Dedifferentiated amniotic fluid mesenchymal stem cell (primary cell): ENCODE results near the gene PXN.
"Not testable (repeated sequence)": the region's sequence is repeated elsewhere in the genome, so short reads cannot be mapped to it uniquely, and the experiment has no call there.

ENCODE experiments used
- DNase-seq: peaks from one replicate; pipeline ENCODE4 v3.0.0-alpha.2; 2016; ENCODE audit errors: extremely low spot score

Gene PXN

DNA sequence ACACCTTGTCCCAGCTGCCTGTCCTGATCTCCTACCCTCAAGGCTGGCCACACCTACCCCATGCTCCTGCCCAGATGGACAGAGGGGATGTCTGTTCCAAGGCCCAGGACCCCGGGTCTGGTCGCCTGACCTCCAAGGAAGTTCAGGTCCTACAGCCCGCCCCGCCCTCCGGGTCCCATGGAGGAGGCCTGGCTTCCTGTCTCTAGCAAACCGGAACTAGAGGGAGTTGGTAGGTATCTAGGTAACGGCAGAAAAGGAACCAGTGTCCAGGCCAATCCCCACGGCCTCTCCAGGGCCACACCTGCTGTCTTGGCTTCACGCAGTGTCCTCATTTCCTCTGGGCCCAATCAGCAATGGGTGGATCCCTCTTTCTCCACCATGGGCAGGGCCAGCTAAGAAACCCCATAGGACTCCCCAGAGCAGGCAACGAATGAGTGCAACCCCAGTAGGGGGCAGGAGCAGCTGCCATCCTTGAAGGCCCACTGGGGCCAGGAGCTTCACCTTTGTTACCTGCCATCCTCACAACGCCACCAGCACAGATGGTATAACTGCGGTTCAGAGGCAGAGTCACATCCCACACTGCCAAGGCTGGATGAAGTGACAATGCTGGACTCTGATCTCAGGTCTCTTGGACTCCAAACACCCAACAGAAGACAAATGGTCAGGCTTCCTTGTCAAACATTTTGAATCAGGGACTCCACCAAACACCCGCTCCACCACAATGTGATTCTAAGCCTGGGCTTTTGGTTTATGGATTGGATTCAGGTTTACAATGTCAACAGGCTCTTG, 39.5 kb downstream of the PXN start:
- DNase-seq = no peak

DNA sequence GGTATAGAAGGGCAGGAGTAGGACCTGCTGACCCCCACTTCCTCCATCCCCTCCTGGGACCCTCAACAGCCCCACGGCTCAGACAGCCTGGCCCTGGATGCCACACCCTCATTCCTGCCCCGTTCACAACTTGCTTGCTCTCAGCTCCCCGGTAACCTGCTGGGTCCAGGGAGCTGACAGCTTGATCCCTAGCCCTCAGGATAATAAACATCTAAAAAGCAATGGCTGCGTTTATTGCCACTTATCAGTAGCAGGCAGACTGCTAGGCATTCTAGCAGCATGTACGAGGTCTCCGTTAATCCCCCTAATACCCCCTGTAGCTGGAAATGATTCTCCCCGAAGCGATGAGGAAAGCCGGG, 40.4 kb downstream of the PXN start:
- DNase-seq = no peak

DNA sequence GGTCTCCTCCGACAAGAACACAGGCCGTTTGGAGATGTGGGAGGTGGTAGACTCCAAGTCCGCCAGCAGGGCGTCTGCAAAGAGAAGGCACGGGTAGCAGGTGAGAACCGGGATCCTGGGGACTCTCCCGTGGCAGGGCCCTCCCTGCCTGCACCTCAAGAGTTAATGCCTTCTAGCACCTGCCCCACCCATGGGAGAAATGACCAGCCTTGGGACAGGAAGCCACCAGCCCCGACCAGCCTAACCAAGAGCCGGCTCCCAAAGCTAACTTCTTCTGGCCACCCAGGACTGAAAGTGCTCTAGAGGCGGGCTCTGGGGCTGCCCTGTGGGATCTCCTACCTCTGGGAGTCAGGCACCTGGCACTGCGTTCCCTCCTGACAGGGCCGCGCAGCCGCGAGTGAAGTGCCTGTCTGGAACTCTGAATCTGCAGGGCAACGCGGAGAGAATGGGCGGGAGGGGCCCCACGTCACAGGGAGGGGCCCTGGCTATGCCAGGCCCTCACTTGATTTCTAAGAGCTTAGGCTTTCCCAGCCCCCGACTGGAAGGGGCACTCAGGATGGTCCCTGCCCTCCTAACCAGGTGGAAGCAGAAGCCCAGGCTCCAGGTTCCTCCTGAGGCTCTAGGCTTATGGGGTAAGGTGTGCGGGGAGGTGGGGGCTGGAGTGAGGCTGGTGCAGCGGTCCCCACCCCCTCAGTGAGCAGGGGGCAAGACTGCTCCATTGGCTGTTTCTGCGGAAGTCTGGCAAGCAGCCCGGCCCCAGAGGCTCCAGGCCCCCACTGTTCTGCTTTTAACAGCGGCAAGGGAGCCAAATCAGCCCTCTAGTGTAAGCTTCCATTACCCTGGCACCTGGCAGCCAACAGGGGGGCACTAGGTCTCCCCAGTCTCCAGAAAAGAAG, 41.0 kb downstream of the PXN start:
- DNase-seq = no peak

DNA sequence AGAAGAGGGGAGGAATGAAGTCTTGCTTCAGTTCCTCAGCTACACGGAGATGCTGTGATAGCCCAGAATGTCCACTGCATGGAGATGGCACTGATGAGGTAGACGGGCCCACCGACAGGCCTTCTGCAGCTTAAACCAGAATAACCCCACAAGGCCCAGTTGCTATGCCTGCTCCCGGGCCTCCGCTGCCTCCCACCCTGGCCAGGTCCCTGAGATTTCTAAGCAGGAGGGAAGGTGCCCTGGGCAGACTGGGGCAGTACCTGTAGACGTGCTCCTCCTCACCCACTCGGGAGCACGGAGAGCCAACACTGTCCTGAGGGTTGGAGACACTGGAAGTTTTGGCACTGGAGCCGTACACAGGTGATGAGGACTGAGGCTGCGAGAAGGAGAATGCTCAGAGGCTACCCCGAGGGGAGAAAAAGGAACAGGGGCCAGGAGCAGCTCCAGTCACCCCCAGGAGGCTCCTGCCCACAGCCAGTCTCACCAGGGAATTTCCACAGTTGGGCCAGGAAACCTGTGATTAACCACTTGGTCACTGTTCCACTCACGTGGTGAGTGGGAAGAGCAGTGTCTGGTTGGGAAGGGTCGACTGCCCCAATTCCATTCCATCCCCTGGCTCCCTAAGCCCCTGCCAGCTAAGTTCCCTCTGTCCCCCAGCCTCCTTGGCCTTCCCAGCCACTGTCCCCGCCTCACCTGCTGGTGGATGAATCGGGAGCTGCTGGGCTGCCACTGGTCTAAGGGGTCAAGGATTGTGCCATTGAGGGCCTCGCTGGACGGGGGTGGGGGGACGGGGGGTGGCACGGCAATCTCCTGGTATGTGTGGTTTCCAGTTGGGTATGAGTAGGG, 41.8 kb downstream of the PXN start:
- DNase-seq = no peak

DNA sequence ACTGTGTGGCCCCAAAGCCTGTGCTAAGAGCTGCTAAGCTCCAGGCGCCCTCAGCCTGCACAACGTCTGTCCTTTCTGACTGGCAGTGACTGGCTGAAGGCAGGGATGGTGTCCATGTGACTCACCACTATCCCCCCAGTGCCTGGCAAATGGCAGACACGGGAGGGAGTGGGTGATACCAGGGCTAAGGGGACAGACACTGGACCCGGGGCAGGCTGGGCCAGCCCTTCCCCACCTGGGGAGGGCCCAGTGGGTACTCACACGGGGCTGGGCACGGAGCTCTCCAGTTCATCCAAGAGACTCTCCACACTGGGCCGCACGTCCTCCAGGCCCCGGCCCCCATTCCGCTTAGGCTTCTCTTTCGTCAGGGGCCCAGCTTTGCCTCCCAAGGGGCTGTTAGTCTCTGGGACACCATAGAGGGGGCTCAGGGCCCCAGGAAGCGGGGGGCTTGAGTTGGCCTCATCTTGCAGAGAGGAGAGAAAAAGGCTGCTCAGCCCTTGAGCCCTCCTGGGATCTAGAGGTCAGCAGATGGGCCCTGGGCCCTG, 43.2 kb downstream of the PXN start:
- DNase-seq = no peak

DNA sequence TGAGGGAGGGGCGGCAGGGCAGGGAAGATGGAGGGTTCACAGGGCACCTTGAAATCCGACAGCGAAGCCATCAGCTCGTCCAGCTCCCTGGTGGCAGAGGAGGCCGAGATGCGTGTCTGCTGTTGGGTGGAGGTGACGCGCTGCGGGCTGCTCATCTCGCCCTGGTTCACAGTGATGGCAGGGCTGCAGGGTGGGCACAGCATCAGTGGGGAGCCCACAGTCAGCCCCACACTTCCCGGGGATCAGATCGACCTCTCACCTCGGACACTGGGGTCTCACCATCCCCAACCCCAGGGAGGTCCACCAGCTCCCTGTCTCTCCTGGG, 44.0 kb downstream of the PXN start:
- DNase-seq = no peak

DNA sequence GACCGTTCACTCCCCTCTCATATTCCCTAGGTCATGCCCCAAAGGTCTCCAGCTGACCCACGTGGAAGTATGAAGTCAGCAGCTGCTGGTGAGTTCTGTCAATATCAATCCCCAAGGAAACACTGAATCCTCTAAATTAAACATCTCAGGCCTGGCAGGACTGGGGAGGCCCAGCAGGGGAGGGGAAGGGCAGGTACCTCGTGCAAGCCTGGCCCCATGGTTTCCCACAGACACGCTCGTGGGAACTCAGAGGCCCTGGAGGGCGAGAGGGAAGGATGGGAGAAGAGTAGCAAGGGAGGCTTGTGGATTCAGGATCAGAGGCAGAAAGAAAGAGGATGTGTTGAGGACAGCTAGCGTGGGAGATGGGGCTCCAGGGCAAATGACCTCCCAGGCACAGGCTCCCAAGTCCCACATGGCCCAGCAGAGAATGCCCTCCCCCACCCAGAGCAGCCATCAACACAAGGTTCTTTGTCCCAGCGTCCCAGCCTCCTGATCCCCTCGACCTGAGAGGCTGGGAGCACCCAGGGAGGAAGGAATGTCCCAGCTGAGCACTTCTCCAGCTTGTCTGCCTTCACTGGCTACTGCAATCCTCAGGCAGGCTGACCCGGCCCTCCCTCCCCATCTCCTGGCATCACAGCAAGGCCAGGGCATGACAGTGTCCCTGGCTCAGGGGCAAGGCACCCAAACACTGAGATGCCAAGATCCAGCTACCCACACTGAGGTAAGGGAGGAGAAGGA, 44.5 kb downstream of the PXN start:
- no peak for DNase-seq

DNA sequence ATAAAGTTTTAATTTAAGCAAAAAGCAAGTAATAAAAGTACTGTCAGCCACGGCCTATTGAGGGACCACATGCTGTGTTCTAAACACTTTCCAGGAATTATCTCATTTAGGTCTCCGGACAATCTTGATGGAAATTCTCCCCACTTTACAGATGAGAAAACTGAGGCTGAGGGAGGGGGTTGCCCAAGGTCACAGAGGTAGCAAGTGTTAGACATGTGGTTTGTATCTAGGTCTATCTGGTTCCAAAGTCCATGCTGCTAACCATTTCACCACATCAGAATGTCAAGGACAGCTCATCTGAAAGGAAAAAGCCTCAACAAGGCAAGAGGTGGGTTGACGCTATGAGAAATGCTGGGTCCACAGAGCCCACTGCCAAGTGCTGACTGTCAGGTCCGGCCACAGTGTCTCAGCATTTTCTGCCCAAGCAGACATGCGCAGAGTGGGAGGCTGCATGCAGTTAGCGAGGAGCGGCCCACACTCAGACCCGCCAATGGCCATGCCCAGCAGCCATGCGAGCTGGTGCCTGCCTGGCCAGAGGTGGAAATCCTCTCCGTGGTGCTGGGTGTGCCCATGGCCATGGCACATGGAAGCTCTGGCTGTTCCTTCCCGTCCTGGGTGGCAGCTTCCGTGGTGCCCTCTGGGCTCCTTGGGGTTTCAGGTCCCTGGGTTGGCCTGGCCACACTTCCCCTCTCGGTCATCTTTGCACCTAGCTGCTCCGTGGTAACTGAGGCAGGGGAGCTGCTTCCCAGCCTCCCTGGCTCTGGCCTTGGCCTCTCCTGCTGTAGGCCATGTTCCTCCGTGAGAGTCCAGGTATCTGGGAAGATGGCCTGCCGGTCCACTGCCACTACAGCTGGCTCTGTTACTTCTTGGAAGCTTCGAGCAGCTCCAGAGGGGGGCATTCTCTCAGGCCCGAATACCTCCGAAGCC, 46.6 kb downstream of the PXN start:
- DNase-seq = no peak

DNA sequence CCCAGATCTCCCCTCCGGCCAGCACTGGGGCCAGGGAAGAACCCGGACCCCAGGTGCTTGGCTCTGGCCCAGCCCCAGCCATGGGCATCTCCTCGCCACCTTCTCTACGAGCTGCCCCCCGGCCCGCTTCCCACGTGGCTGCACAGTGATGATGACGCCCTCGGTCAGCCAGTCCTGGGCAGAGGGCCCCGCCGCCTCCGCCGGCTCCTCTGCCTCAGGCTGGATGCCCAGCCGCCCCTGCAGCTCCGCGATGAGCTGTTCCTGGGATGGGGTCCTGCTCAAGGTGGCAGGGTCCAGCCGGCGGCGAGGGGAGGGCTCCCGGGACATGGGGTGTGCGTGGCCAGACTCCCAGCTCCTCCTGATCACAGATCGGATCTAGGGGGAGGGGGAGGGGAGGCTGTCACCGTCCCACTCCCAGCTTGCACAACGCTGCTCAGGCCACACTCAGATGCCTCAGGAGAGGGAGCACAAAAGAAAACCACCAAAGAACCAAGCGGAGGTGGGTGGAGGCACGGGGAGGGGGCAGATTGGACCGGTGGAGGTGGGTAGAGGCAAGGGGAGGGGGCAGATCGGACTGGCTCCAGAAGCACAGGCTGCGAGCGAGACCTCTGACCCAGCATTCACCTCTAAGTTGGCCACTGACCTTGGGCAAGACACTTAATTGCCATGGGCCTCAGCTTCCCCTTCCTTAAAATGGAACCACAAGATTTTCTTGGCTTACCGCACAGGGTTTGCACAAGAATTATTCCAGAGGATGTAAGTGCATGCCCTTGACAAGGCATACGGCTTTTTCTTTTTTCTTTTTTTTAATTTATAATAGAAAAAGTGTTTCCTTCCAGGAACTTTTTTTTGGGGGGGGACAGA, 48.6 kb downstream of the PXN start:
- no peak for DNase-seq

DNA sequence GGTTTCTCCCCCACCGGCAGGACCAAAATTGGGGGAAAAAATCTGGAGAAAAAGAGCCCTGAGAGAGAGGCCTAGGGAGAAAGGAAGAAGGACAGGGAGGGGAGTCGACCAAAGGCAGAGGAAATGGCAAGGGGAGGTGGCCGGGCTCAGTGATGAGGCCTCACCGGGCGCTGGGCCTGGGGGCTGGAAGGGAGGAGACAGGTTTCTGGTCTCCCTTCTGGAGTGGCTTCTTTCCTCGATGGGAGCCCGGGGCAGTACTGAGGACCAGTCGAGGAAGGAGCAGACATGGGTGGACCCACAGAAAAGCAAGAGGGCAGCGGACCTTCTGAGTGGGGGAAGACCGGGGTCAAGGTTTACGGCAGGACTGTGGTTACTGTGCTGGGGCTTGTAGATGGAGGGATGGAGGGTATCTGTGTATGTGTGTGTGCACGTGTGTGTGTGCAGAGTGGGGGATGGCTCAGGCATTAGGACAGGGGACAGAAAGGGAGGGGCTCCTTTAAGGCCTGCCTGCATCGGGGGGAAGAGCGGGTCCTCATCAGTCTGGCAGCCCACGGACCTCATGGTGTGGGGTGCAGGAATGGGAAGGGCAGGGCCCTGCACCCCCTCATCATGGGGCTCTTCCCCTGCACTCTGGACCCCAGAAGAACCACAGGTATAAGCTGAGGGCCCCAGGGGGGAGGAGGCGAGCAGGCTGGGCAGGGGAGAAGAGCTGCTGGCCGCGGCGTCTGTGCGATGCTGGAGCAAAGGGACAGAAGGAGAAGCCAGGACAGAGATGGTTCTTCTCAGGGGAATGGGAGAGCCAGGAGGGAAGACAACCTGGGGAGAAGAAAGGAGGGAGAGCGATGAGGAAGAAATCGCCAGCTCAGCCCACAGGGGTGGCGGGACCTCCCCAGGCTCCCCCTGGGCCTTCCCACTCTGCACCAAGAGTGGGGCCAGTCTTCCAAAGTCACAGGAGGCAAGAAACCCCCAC, 49.5 kb downstream of the PXN start:
- DNase-seq = no peak

DNA sequence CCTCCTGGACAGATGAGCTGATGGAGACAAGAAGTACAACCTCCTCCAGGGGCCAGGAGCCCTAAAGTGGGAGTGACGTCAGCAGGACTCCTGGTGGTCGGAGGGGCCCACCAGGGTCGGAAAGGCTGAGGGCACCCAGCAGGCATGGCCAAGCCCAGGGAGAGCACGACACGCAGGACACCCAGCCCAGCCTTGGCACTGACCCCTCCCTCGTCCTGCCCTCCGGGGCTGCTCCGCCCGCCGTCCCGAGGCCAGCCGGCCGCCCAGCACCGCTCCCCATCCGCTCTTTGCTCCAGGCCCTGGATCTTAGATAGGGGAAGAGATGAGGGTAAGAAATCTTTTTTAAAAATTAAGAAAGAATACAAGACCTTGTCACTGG, 50.2 kb downstream of the PXN start:
- no peak for DNase-seq

DNA sequence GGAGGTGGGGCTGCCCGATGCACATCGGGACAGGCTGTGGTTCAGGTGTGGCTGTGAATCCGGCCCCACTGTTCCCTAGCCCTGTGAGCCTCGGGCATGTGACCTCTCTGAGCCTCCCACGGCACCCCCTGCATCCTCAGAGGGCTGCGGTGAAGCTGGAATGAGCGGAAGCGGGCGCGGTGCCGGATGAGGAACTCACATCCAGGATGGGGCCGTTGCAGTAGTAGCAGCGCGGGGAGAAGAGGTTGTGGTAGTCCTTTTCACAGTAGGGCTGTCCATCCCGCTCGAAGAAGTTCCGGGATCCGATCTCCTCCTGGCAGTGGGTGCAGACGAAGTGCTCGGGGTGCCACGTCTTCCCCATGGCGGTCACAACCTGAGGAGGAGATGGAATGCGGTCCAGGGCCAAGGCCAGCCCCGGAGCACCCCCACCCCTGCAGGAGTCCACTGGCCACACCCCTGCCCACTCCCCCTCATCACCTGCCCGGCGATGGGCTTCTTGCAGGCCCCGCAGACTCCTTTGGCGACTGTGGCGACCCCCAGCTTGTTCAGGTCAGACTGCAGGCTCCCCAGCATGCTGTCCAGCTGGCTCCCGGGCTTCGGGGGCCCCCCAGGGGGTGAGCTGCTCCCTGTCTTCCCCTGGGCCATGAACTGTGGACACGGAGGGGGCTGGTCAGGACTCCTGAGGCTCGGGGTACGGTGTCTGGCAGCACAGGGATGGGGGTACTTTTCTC, 50.7 kb downstream of the PXN start:
- DNase-seq = no peak

DNA sequence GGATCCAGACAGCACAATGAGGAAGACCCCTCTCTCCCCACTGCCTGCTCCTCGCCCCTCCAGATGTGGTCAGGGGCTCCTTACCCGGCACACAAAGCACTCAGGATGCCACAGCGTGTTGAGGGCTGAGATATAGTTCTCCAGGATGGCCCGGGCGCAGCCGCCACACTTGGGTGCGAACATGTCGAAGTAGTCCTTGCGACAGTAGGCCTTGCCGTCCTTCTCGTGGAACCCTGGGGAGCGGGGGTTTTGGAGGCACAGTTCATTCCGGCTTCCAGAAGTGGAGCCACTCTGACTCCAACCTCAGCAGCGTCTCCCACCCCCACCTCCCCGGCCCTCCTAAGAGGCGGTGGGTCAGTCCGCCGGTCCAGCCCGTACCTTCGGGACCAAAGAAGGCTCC, 51.8 kb downstream of the PXN start:
- DNase-seq = no peak

DNA sequence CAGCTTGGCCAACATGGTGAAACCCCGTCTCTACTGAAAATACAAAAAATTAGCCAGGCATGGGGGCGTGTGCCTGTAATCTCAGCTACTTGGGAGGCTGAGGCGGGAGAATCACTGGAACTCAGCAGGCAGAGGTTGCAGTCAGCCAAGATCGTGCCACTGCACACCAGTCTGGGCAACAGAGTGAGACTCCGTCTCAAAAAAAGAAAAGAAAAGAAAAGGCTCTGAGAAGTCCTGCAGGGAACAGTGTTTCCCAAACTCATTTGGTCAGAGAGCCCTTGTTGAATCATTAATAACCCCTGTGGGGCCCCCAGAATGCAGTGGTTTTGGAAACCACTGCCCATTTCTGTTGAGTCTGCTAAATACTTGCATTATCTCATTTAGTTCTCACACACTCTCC, 52.3 kb downstream of the PXN start:
- not testable (repeated sequence) for DNase-seq

DNA sequence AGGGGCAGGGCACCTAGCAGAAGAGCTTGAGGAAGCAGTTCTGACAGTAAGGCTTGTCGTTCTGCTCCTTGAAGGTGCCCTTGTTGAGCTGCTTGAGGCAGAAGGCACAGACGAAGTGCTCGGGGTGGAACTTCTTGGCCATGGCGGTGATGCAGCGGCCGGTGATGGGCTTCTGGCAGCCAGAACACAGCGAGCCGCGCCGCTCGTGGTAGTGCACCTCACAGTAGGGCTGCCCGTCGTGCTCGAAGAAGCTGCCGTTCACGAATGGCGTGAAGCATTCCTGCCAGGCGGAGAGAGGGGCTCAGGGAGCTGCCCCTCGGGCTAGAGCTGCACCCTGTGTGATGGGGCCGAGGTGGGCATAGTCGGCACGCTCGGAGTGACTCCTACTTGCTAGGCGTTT, 53.2 kb downstream of the PXN start:
- DNase-seq = no peak

DNA sequence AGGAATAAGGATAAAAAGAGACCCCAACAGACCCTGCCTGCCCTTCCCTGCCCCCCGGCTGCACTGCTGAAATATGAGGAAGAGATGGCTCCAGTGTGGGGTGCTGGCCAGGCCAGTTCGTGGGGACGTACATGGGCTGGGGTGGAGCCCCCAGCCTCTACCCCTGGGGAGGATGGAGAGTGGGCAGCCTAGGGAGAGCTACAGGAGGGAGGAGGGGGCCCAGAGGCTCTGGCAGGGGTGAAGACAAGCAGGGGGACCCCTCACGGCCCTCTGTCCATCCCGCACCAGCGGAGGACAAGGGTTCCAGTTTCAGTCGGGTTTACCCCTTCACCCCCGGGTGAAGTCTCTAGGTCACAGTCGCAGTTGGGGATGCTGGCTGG, 53.6 kb downstream of the PXN start:
- DNase-seq = no peak

DNA sequence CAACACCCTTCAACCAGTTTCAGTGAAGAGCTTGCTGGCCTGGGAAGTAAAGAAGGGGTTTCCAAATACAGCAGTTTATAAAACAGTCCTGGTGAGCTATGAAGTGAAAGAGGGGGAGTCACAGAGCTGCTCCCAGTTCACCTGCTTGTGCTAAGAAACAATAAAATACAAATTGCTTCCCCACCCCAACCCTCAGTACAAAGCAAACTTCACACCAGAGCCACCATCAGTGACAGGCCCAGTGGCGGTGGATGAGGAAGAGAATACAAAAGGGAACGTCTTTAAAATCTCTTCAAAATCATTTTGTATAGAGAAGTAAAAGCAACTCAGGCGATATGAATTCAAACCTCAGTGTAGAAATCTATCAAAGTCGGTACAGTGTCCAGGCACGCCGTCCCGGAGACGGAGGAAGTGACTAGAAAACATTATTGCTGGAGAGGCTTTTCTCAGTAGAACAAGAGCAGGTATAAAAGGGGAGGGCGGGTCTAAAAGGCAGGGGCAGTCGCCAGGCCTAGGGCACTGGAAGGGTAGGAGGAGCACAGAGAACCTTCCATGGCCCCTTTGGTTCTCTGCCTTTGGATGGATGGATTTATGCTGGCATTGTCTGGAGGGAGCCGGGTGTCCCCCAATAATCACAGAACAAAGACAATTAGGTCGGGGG, 54.2 kb downstream of the PXN start:
- no peak for DNase-seq
